Epithelial cell of esophagus (primary cell): ENCODE data around the gene TBCB.

Experiments used
- DNase-seq: peaks from one replicate; pipeline ENCODE4 v3.0.0; 2010; ENCODE audit warnings: low read depth
- H3K4me3 ChIP-seq: 2 replicates; pipeline ENCODE4 v1.5.1; 2011; ENCODE audit warnings: mild to moderate bottlenecking, low read length, control low read depth
- TF ChIP-seq, protein P1 (sequence below): IDR thresholded peaks from 2 replicates; pipeline ENCODE4 v1.5.1; 2011; ENCODE audit warnings: low read depth, mild to moderate bottlenecking, low read length, control low read depth, inconsistent platforms; ENCODE audit not compliant: insufficient read depth; ENCODE audit errors: missing control alignments

The TBCB gene

GRCh38 chr19:36081385-36081784 is 33.9 kb upstream of the TBCB start:
- no peak for DNase-seq
- TF ChIP-seq, protein P1, sequence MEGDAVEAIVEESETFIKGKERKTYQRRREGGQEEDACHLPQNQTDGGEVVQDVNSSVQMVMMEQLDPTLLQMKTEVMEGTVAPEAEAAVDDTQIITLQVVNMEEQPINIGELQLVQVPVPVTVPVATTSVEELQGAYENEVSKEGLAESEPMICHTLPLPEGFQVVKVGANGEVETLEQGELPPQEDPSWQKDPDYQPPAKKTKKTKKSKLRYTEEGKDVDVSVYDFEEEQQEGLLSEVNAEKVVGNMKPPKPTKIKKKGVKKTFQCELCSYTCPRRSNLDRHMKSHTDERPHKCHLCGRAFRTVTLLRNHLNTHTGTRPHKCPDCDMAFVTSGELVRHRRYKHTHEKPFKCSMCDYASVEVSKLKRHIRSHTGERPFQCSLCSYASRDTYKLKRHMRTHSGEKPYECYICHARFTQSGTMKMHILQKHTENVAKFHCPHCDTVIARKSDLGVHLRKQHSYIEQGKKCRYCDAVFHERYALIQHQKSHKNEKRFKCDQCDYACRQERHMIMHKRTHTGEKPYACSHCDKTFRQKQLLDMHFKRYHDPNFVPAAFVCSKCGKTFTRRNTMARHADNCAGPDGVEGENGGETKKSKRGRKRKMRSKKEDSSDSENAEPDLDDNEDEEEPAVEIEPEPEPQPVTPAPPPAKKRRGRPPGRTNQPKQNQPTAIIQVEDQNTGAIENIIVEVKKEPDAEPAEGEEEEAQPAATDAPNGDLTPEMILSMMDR = no peak
- H3K4me3 ChIP-seq = no peak overlapping the region

GRCh38 chr19:36081894-36082293 is 33.4 kb upstream of the TBCB start:
- H3K4me3 ChIP-seq = no peak overlapping the region
- TF ChIP-seq, protein P1 = no peak
- DNase-seq = no peak

DNA sequence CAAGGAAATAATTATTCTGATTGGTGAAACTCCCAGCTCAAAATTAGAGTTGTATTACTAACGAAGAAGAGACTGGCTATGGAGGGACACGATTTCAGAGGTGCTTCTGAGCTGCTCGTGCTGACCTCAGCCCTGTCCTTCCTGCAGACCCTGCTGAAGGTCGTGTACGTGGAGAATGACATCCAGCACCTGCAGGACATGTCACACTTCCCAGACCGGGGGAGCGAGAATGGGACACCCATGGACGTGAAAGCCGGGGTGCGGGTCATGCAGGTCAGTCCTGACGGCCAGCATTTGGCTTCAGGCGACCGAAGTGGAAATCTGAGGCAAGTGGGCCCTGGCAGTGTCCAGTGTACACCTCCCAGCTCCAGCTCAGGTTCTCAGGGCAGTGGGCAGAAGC is 32.4 kb upstream of the TBCB start:
- no peak for DNase-seq
- no peak overlapping the region for H3K4me3 ChIP-seq
- TF ChIP-seq, protein P1 = no peak

GRCh38 chr19:36084231-36085009 is 30.8 kb upstream of the TBCB start:
- no peak for DNase-seq
- TF ChIP-seq, protein P1 = no peak
- H3K4me3 ChIP-seq = no peak overlapping the region

DNA sequence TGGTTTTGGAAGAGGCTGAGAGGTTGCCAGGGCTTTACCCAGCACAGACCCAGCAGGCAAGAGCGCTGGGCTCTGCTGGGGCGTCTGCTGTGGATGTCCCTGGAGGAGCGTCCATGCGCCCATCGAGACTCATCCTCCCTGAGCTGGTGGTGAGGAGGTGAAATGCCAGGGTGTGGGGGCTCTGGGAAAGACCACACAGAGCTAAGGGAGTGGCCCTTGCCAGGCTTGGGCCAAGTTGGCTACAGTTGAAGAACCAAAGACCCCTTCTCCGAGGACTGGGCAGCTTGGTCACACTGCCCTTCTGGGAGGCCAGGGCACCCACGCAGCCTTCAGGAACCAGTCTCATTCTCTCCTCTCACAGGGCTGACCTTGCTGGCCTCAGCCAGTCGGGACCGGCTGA is 28.9 kb upstream of the TBCB start:
- no peak overlapping the region for H3K4me3 ChIP-seq
- DNase-seq = no peak
- TF ChIP-seq, protein P1 = no peak

GRCh38 chr19:36089847-36090246 is 25.4 kb upstream of the TBCB start:
- no peak for DNase-seq
- no peak overlapping the region for H3K4me3 ChIP-seq
- TF ChIP-seq, protein P1 = no peak

GRCh38 chr19:36090910-36091695 is 24.2 kb upstream of the TBCB start:
- TF ChIP-seq, protein P1 = no peak
- DNase-seq = peak; percentile 9
- H3K4me3 ChIP-seq = no peak overlapping the region
